ENCODE measurements around the gene ASCL4.

The ASCL4 gene

DNA sequence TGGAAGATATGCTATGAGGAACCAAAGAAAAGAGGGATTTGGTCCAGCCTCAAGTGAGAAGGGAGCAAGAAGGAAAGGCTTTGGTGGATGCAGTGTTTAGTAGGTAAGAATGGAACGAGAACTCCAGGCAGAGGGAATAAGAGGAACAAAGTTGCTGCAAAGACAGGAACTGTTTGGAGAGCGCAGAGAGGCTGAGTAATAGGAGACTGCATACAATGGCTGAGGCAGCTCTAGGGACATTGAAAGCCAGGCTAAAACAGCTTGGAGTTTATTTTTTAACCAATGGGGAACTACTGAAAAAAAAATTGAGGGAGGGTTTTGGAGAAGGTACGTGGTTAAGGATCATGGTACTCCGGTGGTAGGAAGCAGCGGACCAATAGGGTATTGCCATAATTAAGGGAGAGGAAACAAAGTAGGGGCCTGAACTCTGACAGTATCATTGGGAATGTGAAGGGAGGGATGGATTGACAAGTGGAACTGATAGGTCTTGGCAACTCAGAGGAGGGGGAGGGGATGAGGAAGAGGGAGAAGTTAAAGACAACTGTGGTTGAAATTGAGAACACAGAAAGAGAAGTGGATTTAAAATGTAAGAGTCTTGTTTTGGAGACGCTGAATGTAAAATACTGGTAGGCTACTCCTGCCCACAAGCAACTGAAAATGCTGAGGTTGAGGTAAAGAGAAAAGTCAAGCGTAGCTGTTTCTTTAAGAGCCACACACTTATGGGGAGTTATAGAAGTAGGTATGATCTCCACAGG, 4.8 kb downstream of the ASCL4 start:
- no peak for FAIRE-seq

DNA sequence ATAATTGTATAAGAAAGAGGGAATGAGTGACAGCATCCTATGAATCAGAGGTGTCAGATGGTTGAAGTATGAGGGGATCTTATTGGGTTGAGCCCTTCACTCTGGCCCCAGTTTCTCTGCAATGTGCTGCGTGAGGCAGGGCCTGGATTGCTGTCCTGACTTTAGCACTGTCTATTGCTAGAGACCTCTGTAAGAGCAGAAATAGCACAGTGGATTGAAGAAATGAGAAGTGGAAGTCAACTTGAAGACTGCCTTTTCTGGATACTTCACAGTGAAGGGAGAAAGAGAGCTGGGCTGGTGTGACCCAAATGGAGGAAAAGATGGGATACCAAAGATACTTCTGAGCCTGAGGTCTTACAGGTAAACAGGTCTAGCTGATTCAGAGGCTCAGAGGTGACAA, 5.8 kb downstream of the ASCL4 start:
- FAIRE-seq: no peak

DNA sequence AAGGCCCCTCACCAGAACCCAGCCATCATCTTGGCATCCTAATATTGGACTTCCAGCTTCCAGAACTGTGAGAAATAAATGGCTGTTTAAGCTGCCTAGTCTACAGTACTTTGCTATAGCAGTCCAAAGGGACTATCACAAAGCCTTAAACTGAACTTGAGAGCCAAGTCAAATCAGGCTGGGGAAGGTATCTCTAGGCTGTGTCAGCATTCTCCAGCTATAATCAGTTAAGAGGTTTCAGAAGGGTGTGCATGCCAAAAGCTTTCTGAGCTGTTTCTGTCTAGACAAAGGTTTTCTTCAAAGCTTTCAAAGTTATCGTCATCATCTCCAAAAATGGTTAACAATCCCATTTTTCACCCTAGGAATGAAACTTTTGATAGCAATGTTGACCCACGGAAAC, 7.6 kb downstream of the ASCL4 start:
- FAIRE-seq: no peak

DNA sequence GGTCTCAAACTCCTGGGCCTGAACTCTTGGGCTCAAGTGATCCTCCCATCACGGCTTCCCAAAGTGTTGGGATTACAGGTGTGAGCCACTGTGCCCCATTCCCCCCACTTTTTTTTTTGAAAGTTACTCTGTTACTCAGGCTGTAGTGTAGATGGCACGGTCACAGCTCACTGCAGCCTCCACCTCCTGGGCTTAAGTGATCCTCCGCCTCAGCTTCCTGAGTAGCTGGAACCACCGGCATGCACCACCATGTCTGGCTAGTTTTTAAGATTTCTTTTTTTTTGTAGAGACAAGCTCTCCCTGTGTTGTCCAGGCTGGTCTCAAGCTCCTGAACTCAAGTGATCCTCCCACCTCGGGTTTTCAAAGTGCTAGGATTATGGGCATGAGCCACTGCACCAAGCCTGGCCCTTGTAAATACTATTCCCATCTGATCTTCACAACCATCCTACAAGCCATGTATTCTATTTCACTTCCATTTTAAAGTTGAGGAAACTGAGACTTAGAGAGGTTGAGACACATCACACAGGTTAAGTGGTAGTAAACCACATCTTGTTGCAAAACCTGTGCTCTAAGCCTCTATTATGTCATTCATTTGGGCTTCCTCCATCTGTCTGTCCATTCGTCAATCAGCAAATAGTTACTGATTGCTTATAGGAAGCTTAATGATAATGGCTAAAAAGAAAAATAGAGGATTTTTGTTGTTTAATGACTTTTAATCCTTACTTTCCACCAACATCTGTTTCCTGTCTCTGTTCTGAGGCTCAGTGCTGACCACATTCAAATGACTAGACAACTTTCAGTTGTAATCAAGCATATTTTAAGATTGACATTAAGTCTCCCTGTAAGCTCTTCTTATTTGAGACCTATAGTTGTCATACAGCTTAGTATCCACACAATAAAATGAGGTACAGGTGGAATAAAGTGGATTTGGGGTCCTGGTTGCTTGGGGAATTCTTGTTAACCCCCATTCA, 9.2 kb downstream of the ASCL4 start:
- no peak for FAIRE-seq

DNA sequence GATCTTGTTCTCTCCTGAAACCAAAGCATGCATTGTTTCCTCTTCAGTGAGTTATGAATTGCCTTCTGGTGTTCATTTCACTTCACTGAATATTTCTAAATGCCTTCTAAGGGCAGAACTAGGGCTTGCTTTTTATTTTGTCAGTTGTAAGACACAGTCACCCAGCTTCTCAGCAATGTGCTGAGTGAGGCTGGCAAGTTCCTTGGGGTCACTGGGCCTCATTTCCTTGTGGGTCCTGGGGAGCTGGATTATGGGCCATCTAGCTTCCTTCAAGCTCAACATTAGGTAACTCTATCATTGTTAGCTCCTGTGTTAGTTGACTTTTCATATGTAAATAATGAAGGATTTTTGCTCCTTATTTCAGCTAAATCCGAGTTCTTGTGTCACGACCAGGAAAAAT, 13.8 kb downstream of the ASCL4 start:
- FAIRE-seq: no peak

DNA sequence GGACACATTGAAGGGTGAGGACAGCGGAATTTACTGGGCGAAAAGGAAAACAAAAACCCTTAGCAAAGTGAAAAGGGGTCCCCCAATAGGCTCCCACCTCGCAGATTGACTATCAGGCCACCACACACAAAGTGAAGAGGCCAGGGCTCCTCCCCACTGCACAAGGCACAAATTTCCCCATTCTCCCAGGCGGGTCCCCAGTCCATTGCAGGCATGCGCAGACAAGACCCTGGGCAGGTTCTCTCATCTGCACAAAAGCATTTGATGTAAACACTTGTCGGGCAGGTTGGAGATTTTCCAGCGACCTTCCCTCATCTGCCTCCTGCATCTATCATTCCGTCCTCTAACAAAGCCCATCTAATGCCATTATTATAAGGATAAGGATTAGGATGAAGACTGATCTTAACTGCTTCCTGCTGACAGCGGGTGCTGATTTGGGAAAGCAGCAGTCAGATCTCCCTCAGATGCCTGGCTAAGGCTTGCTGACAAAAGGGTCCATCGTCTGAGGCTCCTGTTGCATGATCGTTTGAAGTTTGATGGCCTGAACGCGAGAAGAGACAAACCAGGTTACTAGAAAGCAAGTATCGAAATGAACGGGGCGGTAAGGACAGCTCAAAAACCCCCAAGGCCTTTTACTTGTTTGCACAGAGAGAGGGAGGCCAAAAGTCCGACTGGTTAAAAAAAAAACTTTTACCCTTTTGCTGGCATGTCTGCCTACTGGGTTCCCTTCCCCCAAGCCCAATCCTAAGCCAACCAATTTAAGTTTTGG, 14.4 kb downstream of the ASCL4 start:
- FAIRE-seq: no peak

DNA sequence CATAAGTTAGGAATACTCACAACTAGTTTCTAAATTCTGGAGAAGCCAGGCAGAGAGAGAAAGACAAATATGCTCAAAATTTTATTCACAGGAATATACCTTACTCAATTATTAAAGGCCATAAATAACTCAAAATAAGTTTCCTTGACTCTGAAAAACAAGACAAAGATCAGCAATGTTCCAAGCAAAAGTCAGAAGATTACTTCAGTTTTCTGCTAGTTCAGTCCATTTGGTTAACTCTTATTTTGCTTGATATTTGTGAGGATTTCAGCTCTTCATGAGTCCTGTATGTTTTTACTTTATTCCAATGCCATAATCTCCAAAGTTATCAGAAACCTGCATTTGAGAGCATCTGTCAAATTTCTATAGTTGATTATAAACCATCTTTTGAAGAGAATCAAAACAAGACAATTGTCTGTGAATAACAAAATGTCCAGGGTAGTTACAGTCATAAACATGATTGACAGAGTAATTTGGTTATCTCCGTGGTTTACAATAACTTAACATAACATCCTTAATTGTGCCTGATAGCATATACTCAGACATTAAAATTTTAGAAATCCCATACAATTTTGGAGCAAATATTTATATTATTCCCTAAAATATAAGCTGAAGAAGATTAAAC, 17.1 kb downstream of the ASCL4 start:
- no peak for FAIRE-seq

DNA sequence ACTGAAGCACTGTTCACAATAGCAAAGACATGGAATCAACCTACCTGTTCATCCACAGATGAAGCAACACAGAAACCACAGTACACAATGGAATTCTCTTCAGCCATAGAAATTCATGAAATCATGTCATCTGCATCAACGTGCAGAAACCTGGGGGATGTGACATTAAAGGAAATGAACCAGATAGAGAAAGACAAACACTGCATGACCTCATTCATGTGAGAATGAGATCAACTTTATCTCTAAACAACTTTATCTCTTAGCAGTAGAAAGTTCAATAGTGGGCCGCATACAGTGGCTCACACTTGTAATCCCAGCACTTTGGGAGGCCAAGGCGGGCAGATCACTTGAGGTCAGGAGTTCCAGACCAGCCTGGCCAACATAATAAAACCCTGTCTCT, 19.9 kb downstream of the ASCL4 start:
- no peak for FAIRE-seq

DNA sequence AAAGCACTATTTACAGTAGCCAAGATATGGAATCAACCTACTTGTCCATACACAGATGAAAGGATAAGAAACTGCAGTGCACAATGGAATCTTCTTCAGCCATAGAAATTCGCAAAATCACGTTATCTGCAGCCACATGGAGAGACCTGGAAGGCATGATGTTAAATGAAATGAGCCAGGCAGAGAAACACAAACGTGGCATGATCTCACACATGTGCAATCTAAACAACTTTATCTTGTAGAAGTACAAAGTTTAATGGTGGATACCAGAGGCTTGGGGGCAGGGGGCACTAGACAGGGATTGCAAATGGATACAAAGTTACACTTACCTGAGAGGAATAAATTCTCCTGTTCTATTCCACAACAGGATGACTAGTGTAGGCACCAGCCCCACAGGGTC, 24.1 kb downstream of the ASCL4 start:
- FAIRE-seq: no peak

DNA sequence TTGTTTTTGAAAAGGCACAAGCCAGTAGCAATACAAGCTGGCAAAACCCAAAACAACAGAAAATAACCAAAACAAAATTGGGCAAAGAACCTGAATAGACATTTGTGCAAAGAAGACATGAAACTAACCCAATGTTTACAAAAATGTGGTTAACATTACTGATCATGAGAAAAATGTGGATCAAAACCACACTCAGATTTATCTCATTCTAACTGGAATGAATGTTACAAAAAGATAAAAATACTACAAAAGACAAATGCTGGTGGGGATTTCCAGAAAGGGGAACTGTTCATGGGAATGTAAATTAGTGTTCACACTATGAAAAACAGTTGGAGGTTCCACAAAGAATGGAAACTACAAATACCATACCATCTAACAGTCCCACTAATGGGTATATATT, 26.6 kb downstream of the ASCL4 start:
- FAIRE-seq: no peak

DNA sequence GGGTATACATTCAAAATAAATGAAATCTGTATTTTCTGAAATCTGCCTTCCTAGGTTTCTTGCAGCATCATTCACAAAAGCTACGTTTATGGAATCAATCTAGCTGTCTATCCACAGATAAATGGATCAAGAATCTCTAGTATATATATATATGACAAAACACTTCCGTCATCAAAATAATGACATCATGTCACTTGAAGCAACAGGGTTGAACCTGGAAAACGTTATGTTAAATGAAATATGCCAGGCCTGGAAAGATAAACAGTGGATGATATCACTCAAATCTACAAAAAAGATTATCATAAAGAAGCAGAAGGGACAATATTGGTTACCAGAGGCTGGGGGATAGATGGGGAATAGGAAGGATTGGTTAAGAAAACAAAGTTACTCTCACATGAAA, 28.6 kb downstream of the ASCL4 start:
- FAIRE-seq: no peak

DNA sequence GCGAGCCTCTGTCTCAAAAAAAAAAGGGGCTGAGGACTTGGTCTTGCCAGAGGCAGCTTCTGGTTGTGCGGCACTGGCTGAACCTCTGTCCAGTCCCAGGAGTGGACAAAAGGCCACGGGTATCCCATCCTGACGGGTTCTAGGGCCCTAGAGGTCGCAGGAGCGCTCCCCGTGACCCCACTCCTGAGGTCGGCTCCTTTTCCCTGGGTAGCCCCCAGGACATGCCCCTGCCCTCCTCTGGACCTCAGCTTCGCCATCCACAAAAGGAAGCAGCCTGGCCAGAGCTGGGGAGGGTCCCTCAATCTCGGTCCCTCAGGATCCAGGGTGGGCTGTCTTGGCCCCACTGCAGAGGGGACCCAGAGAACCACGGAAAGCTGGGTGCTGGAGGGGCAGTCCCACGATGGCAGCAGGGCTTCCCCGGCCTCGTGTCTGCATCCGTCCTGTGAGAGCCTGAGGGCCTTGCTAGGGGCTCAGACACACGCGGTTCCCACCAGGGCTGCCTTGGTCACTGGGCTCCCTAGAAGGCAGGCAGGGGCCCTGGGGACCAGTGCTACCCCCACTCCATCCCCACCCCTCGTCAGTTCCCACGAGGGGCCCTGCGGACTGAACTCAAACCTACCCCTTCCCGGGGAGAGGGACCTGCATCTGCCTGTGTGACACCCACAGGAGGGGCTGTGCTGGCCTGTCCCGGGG, 31.1 kb downstream of the ASCL4 start:
- no peak for FAIRE-seq

DNA sequence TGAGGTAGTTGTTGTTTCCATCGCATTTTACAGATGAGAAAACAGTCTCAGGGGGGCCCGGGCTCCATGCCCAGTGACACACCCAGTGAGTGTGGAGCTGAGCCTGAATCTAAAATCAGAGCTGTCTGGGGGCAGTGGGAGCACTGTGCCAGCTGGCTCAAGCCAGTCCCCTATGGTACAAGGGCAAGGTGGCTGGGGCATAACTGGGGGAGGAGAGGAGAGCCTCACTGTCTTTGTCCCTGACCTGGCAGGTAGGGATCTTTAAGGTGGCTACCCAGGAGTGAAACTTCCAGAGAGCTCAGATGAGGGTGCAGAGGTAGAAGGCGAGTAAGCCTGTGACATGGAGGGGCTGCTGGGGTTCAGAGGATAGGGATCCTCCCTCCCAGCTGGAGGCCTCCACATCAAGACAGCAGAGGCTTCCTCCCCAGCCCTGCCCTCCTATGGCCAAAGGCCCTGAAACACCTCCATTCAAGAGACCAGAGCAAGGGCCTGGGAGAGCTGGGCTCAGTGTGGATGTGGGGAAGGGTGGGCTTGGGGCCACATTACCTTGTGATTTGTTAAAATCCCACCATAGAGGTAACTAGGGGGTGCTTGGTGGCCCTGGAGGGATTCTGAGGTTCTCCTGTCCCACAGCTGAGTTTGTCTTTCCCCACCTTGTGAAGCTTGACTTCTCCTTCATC, 33.1 kb downstream of the ASCL4 start:
- FAIRE-seq: no peak

DNA sequence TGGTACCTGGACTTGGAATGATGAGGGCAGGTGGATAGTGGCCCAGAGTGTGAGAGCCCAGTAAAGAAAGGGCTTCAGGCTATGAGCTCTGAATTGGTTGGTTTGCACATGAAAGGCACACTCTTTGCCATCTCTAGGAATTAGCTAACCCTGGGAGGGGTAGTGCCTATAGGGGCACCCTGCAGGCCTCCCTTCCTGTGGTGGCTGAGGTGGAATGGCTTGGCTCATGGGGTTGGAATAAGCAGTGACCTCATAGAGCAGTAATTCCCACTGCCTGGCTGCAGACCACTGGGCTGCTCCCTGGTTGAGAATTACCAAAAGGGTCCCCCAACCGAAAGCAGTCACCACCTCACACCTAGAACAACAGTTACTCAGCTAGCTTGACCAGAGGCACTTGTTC, 42.7 kb downstream of the ASCL4 start:
- FAIRE-seq: no peak

DNA sequence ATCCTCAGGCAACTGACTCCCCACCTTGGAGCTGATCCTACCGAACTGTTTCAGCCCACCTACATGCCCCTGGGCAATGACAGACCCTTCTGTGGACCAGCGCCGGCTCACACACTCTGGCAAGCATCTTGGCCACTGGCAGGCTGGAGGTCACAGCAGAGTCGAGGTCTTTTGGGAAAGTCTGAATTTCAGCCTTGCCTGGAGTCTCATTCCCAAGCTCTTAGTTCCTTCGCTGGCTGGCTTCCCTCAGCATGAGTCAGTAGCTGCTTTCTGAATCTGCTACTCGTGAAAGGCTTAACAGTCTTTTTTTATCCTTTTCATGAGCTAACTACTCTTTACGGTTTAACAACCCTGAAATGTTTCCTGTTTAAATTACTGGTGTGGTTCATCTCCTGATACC, 44.5 kb downstream of the ASCL4 start:
- no peak for FAIRE-seq

DNA sequence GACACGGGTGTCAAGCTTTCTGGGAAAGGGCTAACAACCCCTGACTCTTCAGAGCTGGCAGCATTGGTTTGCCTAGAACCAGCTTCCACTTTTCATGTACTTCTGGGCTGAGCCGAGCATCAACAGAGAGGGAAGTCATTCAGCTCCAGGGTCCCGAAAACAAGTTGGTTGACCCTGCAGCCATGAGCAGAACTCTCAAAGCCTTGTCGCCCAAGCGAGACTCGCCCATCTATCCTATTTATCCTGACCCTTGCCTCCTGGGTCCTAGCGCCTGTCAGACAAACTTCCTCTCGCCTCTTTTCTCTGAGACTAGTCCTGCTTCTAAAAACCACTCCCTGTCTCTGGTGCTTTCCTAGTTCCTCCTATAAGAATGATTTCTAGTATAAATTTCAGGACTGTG, 47.9 kb downstream of the ASCL4 start:
- FAIRE-seq: no peak
